PC-9 (cell line): ENCODE data around the gene HSBP1L1. TPM values are rescaled to one million over a fixed set of nuclear protein-coding genes. Genes with fewer than 3 reads are reported as not detected.

ENCODE experiments used
- BruUV-seq: library from RNA; stranded (reverse); fragments of 400-500 nt; replicated peaks from 2 replicates; lab custom pipeline; 2021; lab: Mats Ljungman, UMichigan
- CTCF ChIA-PET: fragments of 300-600 bp; sonication (Branson Sonifier 250); formaldehyde crosslinking; loops from one replicate; lab custom pipeline; 2022; ENCODE audit warnings: antibody characterized with exemption; lab: Charles Lee
- POLR2A ChIA-PET: fragments of 300-600 bp; sonication (Branson Sonifier 250); formaldehyde crosslinking; loops from one replicate; lab custom pipeline; 2022; ENCODE audit warnings: antibody characterized with exemption; ENCODE audit not compliant: unreplicated experiment; lab: Charles Lee
- DNase-seq, 2 experiments: peaks; one replicate each; pipeline versions ENCODE4 v3.0.0 to v3.0.0-alpha.2; 2015 to 2022; ENCODE audit warnings: mixed read lengths in 1 of 2
- H2AFZ ChIP-seq: fragments of 200-600 bp; sonication (generic); 2 replicates; pipeline ENCODE4 v1.8.1; 2017; ENCODE audit warnings: antibody characterized with exemption
- H3F3A ChIP-seq: fragments of 200-600 bp; sonication (generic); 2 replicates; pipeline ENCODE4 v1.8.1; 2017; ENCODE audit warnings: antibody characterized with exemption, mild to moderate bottlenecking, low read depth; ENCODE audit not compliant: insufficient read depth
- H3K27ac ChIP-seq: fragments of 200-600 bp; sonication (generic); 2 replicates; pipeline ENCODE4 v1.6.1; 2016; ENCODE audit warnings: mixed run types
- H3K27me3 ChIP-seq: fragments of 200-600 bp; sonication (generic); 2 replicates; pipeline ENCODE4 v1.6.1; 2016; ENCODE audit warnings: low read depth, mixed run types; ENCODE audit not compliant: insufficient read depth
- H3K36me3 ChIP-seq: fragments of 200-600 bp; sonication (generic); 2 replicates; pipeline ENCODE4 v1.6.1; 2016; ENCODE audit warnings: low read depth, mixed run types
- H3K4me1 ChIP-seq: fragments of 200-600 bp; sonication (generic); replicated peaks from 2 replicates; pipeline ENCODE4 v1.6.1; 2016; ENCODE audit warnings: mixed run types; ENCODE audit not compliant: insufficient read depth
- H3K4me2 ChIP-seq: fragments of 200-600 bp; sonication (generic); 2 replicates; pipeline ENCODE4 v1.6.1; 2017; ENCODE audit warnings: mixed run types
- H3K4me3 ChIP-seq: fragments of 200-600 bp; sonication (generic); 2 replicates; pipeline ENCODE4 v1.6.1; 2016; ENCODE audit warnings: mixed run types
- H3K79me2 ChIP-seq: fragments of 200-600 bp; sonication (generic); 2 replicates; pipeline ENCODE4 v1.6.1; 2017; ENCODE audit warnings: low read depth, mixed run types
- H3K9me2 ChIP-seq: fragments of 200-600 bp; sonication (generic); 2 replicates; pipeline ENCODE4 v1.8.1; 2017; ENCODE audit warnings: mild to moderate bottlenecking; ENCODE audit not compliant: insufficient read depth
- H3K9me3 ChIP-seq: fragments of 200-600 bp; sonication (generic); 2 replicates; pipeline ENCODE4 v1.8.1; 2016; ENCODE audit warnings: low read depth; ENCODE audit not compliant: insufficient read depth
- H4K20me1 ChIP-seq: fragments of 200-600 bp; sonication (generic); 2 replicates; pipeline ENCODE4 v1.8.1; 2017; ENCODE audit not compliant: insufficient read depth
- EZH2 ChIP-seq: fragments of 200-600 bp; sonication (generic); IDR thresholded peaks from 2 replicates; pipeline ENCODE4 v1.8.0; 2017; ENCODE audit warnings: antibody characterized with exemption, low read depth
- intact Hi-C: fragments of 100-400 bp; cut with micrococcal nuclease; formaldehyde crosslinking; loops from one replicate; pipeline ENCODE4 v1.10.0; 2022; ENCODE audit not compliant: unreplicated experiment
- total RNA-seq: library from RNA; stranded (reverse); gene quantifications from 2 replicates; pipeline ENCODE4 v1.2.3, GENCODE V29; 2021
- TF ChIP-seq, protein P1 (sequence below): fragments of 200-600 bp; sonication (generic); conservative IDR thresholded peaks from 2 replicates; pipeline ENCODE4 v1.6.1; 2017; ENCODE audit warnings: mixed run types, antibody characterized with exemption, mild to moderate bottlenecking, moderate library complexity

Gene HSBP1L1
- total RNA-seq, 1 experiment from 2014 or later: 41.5 TPM

DNA sequence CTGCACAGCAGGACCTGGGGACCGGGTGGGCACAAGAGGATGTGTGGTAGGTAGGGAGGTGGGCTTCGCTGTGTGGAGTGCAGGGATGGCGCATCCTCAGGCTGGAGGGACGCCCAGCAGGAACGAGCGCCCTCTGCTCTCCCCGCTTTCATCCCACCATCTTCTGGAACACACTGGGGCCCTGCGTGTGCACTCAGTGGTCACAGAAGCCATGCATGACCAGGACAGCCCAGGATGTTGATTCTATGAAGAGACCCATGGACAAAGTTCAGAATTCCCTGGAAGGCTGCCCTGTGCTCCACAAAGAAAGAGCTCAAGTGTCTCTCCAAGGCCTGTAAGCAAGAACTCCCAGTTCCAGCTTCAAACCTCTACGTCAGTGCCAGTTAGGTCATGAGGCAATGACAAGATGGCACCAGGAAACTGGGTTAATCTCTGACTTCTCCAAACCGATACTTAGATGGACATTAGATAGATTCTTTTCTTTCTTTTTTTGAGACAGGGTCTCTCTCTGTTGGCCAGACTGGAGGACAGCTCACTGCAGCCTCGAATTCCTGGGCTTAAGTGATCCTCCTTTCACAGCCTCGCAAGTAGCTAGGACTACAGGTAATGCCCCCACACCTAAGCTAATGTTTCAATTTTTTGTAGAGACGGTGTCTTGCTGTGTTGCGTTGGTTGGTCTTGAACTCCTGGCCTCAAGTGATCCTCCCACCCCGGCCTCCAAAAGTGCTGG is 16.4 kb upstream of the HSBP1L1 start:
- Histone ChIP-seq H3K9me2 (no peaks in the 10 kb centered on the region), H3K27ac (no peak overlapping the region), H3K27me3 (no peaks in the 10 kb centered on the region), H3K36me3 (no peaks in the 10 kb centered on the region), H3K79me2 (peaks cover 26% of the 10 kb centered on the region; the same call in 1 of the 2 replicates), H3F3A (peaks cover 5% of the 10 kb centered on the region), H3K4me2 (no peak overlapping the region), H3K4me3 (no peak overlapping the region), H3K9me3 (no peaks in the 10 kb centered on the region), H4K20me1 (0 out of 2 replicates have a peak, but pooled peaks cover 6% of the 10 kb centered on the region), H3K4me1 (peaks cover 15% of the 10 kb centered on the region; the same call in 1 of the 2 replicates), H2AFZ (no peak overlapping the region)
- CTCF ChIA-PET: no interaction called here
- DNase-seq: no peak
- TF ChIP-seq, protein P1, sequence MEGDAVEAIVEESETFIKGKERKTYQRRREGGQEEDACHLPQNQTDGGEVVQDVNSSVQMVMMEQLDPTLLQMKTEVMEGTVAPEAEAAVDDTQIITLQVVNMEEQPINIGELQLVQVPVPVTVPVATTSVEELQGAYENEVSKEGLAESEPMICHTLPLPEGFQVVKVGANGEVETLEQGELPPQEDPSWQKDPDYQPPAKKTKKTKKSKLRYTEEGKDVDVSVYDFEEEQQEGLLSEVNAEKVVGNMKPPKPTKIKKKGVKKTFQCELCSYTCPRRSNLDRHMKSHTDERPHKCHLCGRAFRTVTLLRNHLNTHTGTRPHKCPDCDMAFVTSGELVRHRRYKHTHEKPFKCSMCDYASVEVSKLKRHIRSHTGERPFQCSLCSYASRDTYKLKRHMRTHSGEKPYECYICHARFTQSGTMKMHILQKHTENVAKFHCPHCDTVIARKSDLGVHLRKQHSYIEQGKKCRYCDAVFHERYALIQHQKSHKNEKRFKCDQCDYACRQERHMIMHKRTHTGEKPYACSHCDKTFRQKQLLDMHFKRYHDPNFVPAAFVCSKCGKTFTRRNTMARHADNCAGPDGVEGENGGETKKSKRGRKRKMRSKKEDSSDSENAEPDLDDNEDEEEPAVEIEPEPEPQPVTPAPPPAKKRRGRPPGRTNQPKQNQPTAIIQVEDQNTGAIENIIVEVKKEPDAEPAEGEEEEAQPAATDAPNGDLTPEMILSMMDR: no peak
- no peak for TF ChIP-seq EZH2
- POLR2A ChIA-PET: interaction anchor here (0.6 kb wide), 1 partner anchor 302 kb away, joined by 19 read pairs; no protein-coding TSS in a partner anchor
- no TSS peak for BruUV-seq
- intact Hi-C loops: loop anchor here (1.0 kb wide), 1 partner anchor 85 kb away; no protein-coding TSS in a partner anchor

- no peak overlapping the region for H3K4me3 ChIP-seq
- 0 out of 2 replicates have a peak, but pooled peaks cover 6% of the 10 kb centered on the region for H4K20me1 ChIP-seq
Measured at GRCh38 chr18:79948719-79949411, 15.6 kb upstream of the HSBP1L1 start.

More at GRCh38 chr18:79948719-79949411, 15.6 kb upstream of the HSBP1L1 start:
- Histone ChIP-seq H3K27me3 (no peaks in the 10 kb centered on the region), H3K9me2 (no peaks in the 10 kb centered on the region), H3K4me1 (peaks cover 15% of the 10 kb centered on the region; the same call in 1 of the 2 replicates), H3K4me2 (no peak overlapping the region), H3K36me3 (no peaks in the 10 kb centered on the region), H3F3A (peaks cover 6% of the 10 kb centered on the region), H3K79me2 (peaks cover 26% of the 10 kb centered on the region; the same call in 1 of the 2 replicates), H2AFZ (no peak overlapping the region), H3K9me3 (no peaks in the 10 kb centered on the region), H3K27ac (no peak overlapping the region)
- ChIA-PET POLR2A (no interaction called here), CTCF (no interaction called here)
- no TSS peak for BruUV-seq
- DNase-seq: no peak
- TF ChIP-seq EZH2: no peak
- TF ChIP-seq, protein P1: no peak
- intact Hi-C loops: no loop called here
